Osteocyte (in vitro differentiated cells): ENCODE data around the gene VWA7. TPM values are rescaled to one million over a fixed set of nuclear protein-coding genes. Genes with fewer than 3 reads are reported as not detected.

Source experiments
- DNase-seq: peaks from one replicate; pipeline ENCODE4 v3.0.0; 2021; ENCODE audit warnings: mixed read lengths; ENCODE audit not compliant: unreplicated experiment; ENCODE audit errors: extremely low spot score
- H3K27ac Mint-ChIP-seq: one replicate; pipeline ENCODE4 v1.8.0; 2021; ENCODE audit warnings: mild to moderate bottlenecking, mixed read lengths; ENCODE audit not compliant: unreplicated experiment
- H3K27me3 Mint-ChIP-seq: one replicate; pipeline ENCODE4 v1.8.0; 2021; ENCODE audit warnings: mixed read lengths; ENCODE audit not compliant: unreplicated experiment
- H3K36me3 Mint-ChIP-seq: one replicate; pipeline ENCODE4 v1.8.0; 2021; ENCODE audit warnings: mixed read lengths; ENCODE audit not compliant: unreplicated experiment
- H3K4me1 Mint-ChIP-seq: one replicate; pipeline ENCODE4 v1.8.0; 2021; ENCODE audit warnings: mixed read lengths; ENCODE audit not compliant: unreplicated experiment
- H3K4me3 Mint-ChIP-seq: one replicate; pipeline ENCODE4 v1.8.0; 2021; ENCODE audit warnings: mild to moderate bottlenecking, moderate library complexity, mixed read lengths; ENCODE audit not compliant: unreplicated experiment
- H3K9me3 Mint-ChIP-seq: one replicate; pipeline ENCODE4 v1.8.0; 2021; ENCODE audit warnings: mixed read lengths; ENCODE audit not compliant: unreplicated experiment
- total RNA-seq: library from RNA; stranded (reverse); gene quantifications from 2 replicates; pipeline ENCODE4 v1.2.1, GENCODE V29; 2021
- TF ChIP-seq, protein P1 (sequence below): fragments of 200-600 bp; sonication (generic); IDR thresholded peaks from 2 replicates; pipeline ENCODE4 v1.5.0; 2021; ENCODE audit warnings: antibody characterized with exemption, mild to moderate bottlenecking, moderate library complexity

The VWA7 gene
- total RNA-seq, 1 donor from 2014 or later, result 0.94 TPM

DNA sequence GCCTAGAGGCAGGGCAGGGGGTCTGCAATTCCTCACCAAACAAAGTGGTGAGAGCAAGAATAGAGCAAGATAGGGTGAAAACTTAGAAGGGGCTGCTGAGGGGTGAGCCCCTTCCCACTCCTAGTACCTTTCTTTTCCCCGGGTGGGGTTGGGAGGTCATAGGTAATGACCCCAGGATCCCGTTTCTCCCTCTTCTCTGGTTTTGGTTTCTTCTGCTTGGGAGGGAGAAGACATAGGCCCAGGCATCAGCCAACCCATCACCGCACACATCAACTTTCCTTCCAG lies 14.9 kb upstream of the VWA7 start:
- no peak for DNase-seq
- H3K9me3 Mint-ChIP-seq, result no peaks in the 10 kb centered on the region
- H3K27me3 Mint-ChIP-seq, result no peaks in the 10 kb centered on the region
- TF ChIP-seq, protein P1, sequence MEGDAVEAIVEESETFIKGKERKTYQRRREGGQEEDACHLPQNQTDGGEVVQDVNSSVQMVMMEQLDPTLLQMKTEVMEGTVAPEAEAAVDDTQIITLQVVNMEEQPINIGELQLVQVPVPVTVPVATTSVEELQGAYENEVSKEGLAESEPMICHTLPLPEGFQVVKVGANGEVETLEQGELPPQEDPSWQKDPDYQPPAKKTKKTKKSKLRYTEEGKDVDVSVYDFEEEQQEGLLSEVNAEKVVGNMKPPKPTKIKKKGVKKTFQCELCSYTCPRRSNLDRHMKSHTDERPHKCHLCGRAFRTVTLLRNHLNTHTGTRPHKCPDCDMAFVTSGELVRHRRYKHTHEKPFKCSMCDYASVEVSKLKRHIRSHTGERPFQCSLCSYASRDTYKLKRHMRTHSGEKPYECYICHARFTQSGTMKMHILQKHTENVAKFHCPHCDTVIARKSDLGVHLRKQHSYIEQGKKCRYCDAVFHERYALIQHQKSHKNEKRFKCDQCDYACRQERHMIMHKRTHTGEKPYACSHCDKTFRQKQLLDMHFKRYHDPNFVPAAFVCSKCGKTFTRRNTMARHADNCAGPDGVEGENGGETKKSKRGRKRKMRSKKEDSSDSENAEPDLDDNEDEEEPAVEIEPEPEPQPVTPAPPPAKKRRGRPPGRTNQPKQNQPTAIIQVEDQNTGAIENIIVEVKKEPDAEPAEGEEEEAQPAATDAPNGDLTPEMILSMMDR, result no peak
- H3K4me1 Mint-ChIP-seq, result peaks cover 17% of the 10 kb centered on the region
- H3K36me3 Mint-ChIP-seq, result peaks cover 10% of the 10 kb centered on the region
- no peak overlapping the region for H3K27ac Mint-ChIP-seq
- H3K4me3 Mint-ChIP-seq, result no peak overlapping the region

DNA sequence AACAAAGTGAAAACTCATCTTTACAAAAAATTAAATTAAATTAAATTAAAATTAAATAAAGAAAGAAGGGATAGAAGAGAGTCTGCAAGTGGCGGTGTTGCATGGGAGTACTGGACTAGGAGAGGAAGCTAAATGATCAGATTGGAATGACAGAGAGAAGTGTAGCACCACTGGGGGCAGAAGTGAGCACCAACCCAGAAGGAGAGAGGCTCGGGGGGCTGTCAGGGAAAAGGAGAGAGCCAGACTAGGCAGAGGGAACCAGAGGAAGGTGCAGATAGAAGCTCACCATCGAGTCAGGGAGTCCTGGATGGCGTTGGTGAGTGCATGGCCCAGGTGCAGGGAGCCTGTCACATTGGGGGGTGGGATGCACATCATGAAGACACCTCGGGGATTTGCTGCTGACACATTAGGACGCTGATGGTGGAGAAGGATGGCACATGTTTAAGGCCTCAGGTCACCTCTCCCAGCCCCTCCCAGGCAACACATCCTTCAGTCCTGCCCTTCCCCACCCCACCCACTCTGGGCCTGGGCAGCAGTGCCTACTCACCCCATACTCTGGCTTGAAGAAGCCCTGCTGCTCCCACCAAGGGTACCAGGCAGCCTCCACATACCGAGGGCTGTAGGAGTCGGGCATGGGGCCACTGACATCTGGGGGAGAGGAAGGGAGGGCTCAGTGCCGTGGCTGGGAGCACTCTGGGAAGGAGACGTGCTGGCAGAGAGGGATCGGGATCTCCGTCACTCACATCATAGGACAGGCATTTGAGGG lies 14.4 kb upstream of the VWA7 start:
- TF ChIP-seq, protein P1, result peak; percentile 66
- H3K9me3 Mint-ChIP-seq, result no peaks in the 10 kb centered on the region
- H3K27me3 Mint-ChIP-seq, result no peaks in the 10 kb centered on the region
- peak overlapping the region; percentile 70 for H3K27ac Mint-ChIP-seq
- peaks cover 17% of the 10 kb centered on the region for H3K4me1 Mint-ChIP-seq
- no peak for DNase-seq
- peaks cover 10% of the 10 kb centered on the region for H3K36me3 Mint-ChIP-seq
- H3K4me3 Mint-ChIP-seq, result no peak overlapping the region

DNA sequence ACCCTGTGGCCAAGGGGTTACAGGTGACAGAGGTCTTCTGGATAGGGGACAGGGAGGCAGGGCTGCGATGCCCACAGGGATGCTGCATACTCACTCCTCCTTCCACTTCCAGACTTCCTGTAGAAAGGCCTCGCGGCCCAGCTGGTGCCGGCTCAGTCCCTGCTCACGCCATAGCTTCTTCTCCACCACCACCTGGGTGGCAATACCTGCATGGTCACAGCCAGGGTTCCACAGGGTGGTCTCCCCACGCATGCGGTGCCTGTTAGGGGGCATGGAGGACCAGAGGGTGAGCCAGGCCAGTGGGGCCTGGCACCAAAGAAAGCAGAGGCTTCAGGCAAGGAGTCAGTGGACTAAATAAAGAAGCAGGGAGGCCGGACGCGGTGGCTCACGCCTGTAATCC lies 8.3 kb upstream of the VWA7 start:
- no peak overlapping the region for H3K4me3 Mint-ChIP-seq
- H3K27ac Mint-ChIP-seq, result no peak overlapping the region
- peaks cover 19% of the 10 kb centered on the region for H3K36me3 Mint-ChIP-seq
- H3K4me1 Mint-ChIP-seq, result no peaks in the 10 kb centered on the region
- no peak for DNase-seq
- no peaks in the 10 kb centered on the region for H3K9me3 Mint-ChIP-seq
- no peaks in the 10 kb centered on the region for H3K27me3 Mint-ChIP-seq
- TF ChIP-seq, protein P1, result no peak

DNA sequence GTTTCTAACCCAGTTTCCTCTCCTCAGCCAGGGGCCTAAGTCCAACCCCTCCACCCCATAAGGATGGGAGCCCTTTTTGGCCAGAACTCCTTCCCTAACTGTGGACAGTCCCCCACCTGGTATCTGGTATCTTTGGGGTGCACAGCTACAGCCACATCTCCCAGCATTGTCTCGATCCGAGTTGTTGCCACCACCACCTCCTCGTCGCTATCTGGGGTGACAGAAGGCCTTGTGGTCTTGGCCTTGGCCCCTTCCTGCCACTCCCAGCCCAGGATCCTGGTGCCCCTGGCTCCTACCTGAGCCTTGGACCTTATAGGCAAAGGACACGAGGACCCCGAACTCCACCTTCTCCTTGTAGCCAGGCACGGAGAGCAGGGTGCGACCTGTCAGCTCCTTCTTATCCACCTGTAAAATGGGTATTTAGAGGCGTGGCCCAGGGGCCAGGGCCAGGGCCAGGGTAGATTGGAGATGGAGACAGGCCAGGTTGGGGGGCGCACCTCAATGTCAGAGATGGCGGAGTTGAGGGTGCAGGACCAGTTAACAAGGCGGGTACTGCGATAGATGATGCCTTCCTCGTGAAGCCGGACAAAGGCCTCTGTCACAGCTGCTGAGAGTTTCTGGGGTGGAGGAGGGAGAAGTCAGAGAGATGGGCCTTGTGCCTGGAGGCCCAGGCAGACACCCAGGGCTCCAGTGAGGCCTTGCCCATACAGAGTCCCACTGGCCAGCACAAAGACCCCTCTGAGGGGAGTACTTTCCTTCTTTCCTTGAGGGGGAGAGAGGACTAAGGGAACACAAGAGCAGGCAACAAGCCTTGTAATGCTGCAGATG lies 7.2 kb upstream of the VWA7 start:
- no peak for DNase-seq
- no peak overlapping the region for H3K4me3 Mint-ChIP-seq
- H3K27me3 Mint-ChIP-seq, result no peaks in the 10 kb centered on the region
- H3K27ac Mint-ChIP-seq, result no peak overlapping the region
- H3K36me3 Mint-ChIP-seq, result peaks cover 16% of the 10 kb centered on the region
- TF ChIP-seq, protein P1, result no peak
- H3K4me1 Mint-ChIP-seq, result no peaks in the 10 kb centered on the region
- H3K9me3 Mint-ChIP-seq, result no peaks in the 10 kb centered on the region

DNA sequence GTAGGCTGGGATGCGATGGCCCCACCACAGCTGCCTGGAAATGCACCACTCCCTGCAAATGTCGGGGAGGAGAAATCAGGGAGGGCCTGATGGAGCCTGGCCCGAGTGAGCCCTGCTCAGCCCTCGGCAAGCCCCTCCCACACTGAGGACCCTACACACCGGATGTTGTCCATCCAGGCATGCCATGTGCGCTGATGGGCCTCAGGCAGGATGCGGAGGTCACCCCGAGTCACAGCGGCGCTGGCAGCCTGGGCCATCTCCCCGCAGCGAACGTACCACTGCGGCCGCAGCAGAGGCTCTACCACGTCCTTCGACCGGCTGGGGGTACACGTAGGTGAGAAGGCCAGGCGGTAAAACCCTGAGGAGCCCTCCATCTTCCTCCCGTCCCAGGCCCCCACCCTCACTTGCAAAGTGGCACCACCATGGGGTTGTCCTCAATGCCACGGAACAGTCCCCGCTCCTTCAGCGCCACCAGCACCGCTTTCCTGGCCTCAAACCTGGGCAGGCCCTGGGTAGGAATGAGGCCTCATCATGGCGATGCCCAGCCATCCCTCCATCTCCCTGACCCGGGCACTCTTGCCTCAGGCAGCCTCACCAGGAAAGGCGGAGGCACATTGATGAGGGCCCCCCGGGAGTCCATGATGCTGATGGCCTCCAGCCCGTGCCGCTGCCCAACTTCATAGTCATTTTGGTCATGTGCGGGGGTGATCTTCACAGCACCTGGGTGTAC lies 5.2 kb upstream of the VWA7 start:
- TF ChIP-seq, protein P1, result no peak
- no peaks in the 10 kb centered on the region for H3K9me3 Mint-ChIP-seq
- no peak overlapping the region for H3K27ac Mint-ChIP-seq
- no peak overlapping the region for H3K4me3 Mint-ChIP-seq
- H3K36me3 Mint-ChIP-seq, result peaks cover 16% of the 10 kb centered on the region
- H3K4me1 Mint-ChIP-seq, result peaks cover 6% of the 10 kb centered on the region
- H3K27me3 Mint-ChIP-seq, result no peaks in the 10 kb centered on the region
- no peak for DNase-seq
